ENCODE data around the gene CD300C.
"Not testable (repeated sequence)": the region's sequence is repeated elsewhere in the genome, so short reads cannot be mapped to it uniquely, and the experiment has no call there.

The CD300C gene

GRCh38 chr17:74545843-74546230 is at the start of gene CD300C:
TSS of gene CD300C (minus strand) at chr17:74546115. CDS start at chr17:74545782, 333 bp downstream.
- DNase-seq (ENCODE audit: low spot score): no peak

- no peak for DNase-seq (ENCODE audit: low spot score)
These were observed 49.3 kb upstream of the CD300C start for GRCh38 chr17:74595037-74595750.

- DNase-seq (ENCODE audit: low spot score): no peak
These were observed 46.4 kb upstream of the CD300C start, which contains the start of gene CD300LD for GRCh38 chr17:74592087-74592990. TSS of gene CD300LD (minus strand) at chr17:74592283. CDS start at chr17:74592202, 81 bp downstream.

GRCh38 chr17:74591503-74591902 is 45.6 kb upstream of the CD300C start:
- DNase-seq (ENCODE audit: low spot score): no peak

- DNase-seq (ENCODE audit: low spot score): no peak
These were observed 39.8 kb upstream of the CD300C start for GRCh38 chr17:74585711-74586110.

- DNase-seq (ENCODE audit: low spot score): no peak
These were observed 38.6 kb upstream of the CD300C start for GRCh38 chr17:74584292-74585060.

- no peak for DNase-seq (ENCODE audit: low spot score)
These were observed 36.7 kb upstream of the CD300C start for GRCh38 chr17:74582633-74583032.

- no peak for DNase-seq (ENCODE audit: low spot score)
These were observed 34.0 kb upstream of the CD300C start for GRCh38 chr17:74579900-74580299.

- DNase-seq (ENCODE audit: low spot score): no peak
These were observed 33.1 kb upstream of the CD300C start for GRCh38 chr17:74578979-74579378.

GRCh38 chr17:74574489-74575142 is 28.7 kb upstream of the CD300C start:
- no peak for DNase-seq (ENCODE audit: low spot score)

GRCh38 chr17:74573635-74574034 is 27.7 kb upstream of the CD300C start:
- DNase-seq (ENCODE audit: low spot score): not testable (repeated sequence)

GRCh38 chr17:74573169-74573568 is 27.3 kb upstream of the CD300C start:
- DNase-seq (ENCODE audit: low spot score): no peak

GRCh38 chr17:74571621-74572270 is 25.8 kb upstream of the CD300C start:
- no peak for DNase-seq (ENCODE audit: low spot score)

- DNase-seq (ENCODE audit: low spot score): no peak
These were observed 23.4 kb upstream of the CD300C start for GRCh38 chr17:74569020-74570003.

GRCh38 chr17:74568106-74568873 is 22.4 kb upstream of the CD300C start:
- no peak for DNase-seq (ENCODE audit: low spot score)

GRCh38 chr17:74567397-74567796 is 21.5 kb upstream of the CD300C start, which contains the start of gene CD300H:
TSS of gene CD300H (minus strand) at chr17:74567509.
- DNase-seq (ENCODE audit: low spot score): no peak

- peak; percentile 84 for DNase-seq (ENCODE audit: low spot score)
These were observed 20.3 kb upstream of the CD300C start for GRCh38 chr17:74566132-74566753.

- no peak for DNase-seq (ENCODE audit: low spot score)
These were observed 19.2 kb upstream of the CD300C start for GRCh38 chr17:74565126-74565525.

- no peak for DNase-seq (ENCODE audit: low spot score)
These were observed 17.4 kb upstream of the CD300C start for GRCh38 chr17:74563358-74563757.
